BLaER1 treated with 17β-estradiol and CSF1 and Interleukin-3, amounts not matched to agents 10 nM and 100 nM (cell line): ENCODE data around the gene CX3CR1.
"Not testable (repeated sequence)": the region's sequence is repeated elsewhere in the genome, so short reads cannot be mapped to it uniquely, and the experiment has no call there.

ENCODE experiments used
- H3K27ac ChIP-seq, 11 experiments: shearing (Covaris generic); formaldehyde crosslinking; 2 replicates each; pipeline ENCODE4 v1.8.1; 2022
- H3K27me3 ChIP-seq, 11 experiments: shearing (Covaris generic); formaldehyde crosslinking; 2 replicates each; pipeline ENCODE4 v1.8.1; 2022
- H3K36me3 ChIP-seq, 11 experiments: shearing (Covaris generic); formaldehyde crosslinking; 2 replicates each; pipeline ENCODE4 v1.8.1; 2022
- H3K4me1 ChIP-seq, 10 experiments: shearing (Covaris generic); formaldehyde crosslinking; 2 replicates each; pipeline ENCODE4 v1.8.1; 2022
- H3K4me2 ChIP-seq, 11 experiments: shearing (Covaris generic); formaldehyde crosslinking; 2 replicates each; pipeline ENCODE4 v1.8.1; 2022
- H3K4me3 ChIP-seq, 10 experiments: shearing (Covaris generic); formaldehyde crosslinking; 2 replicates each; pipeline ENCODE4 v1.8.1; 2022
- H3K9ac ChIP-seq, 11 experiments: shearing (Covaris generic); formaldehyde crosslinking; 2 replicates each; pipeline ENCODE4 v1.8.1; 2022
- H3K9me3 ChIP-seq, 11 experiments: shearing (Covaris generic); formaldehyde crosslinking; replicated peaks in 1 of 11; 2 replicates each; pipeline ENCODE4 v1.8.1; 2022
- H4K20me1 ChIP-seq, 11 experiments: shearing (Covaris generic); formaldehyde crosslinking; 2 replicates each; pipeline ENCODE4 v1.8.1; 2022
- Cebpa-rat ChIP-seq, 11 experiments: shearing (Covaris generic); IDR thresholded peaks; 2 replicates each; pipeline ENCODE4 v1.8.1; 2022

Gene CX3CR1

GRCh38 chr3:39234651-39235050, 45.2 kb downstream of the CX3CR1 start:
- Histone ChIP-seq H3K4me2 (peak overlapping the region in 4 of 11 experiments; percentile 3 to 84 (median 74); a peak in 8 of 22 replicates), H3K9me3 (0 out of 22 replicates have a peak, but pooled peaks cover 0 to 4% (median 0%) of the 10 kb centered on the region in 11 experiments), H3K27ac (peak overlapping the region in 1 of 11 experiments; percentile 32; a peak in 2 of 22 replicates), H3K9ac (no peak overlapping the region), H3K27me3 (no peaks in the 10 kb centered on the region), H3K4me1 (peaks cover 0 to 56% (median 5%) of the 10 kb centered on the region in 10 experiments; a peak in 9 of 20 replicates), H3K36me3 (no peaks in the 10 kb centered on the region), H3K4me3 (no peak overlapping the region), H4K20me1 (no peaks in the 10 kb centered on the region)
- TF ChIP-seq Cebpa-rat (IDR thresholded peaks at IDR 0.05), result no peak

DNA sequence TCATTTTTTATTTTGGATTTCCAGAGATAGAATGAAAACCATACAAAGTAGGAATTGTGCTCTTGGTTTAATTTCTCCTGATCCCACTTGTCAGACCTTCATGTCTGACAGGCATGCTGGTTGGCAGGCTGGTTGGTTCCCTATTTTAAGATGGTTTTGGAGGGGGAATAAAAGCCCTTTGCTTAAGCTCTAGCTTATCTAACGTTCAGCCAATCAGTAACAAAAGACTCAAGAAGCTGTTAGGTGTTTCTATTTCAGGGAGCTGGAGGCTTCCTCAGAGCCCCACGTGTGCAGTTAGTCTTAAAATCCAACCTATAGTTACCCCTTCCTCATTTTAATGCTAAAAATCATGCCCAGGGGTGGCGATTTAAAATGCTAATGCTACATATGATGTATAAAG, 47.0 kb downstream of the CX3CR1 start:
- Histone ChIP-seq H3K36me3 (no peaks in the 10 kb centered on the region), H3K4me1 (peaks cover 0 to 44% (median 5%) of the 10 kb centered on the region in 10 experiments; a peak in 9 of 20 replicates), H3K9me3 (0 out of 22 replicates have a peak, but pooled peaks cover 0 to 4% (median 0%) of the 10 kb centered on the region in 11 experiments), H3K9ac (no peak overlapping the region), H3K27ac (no peak overlapping the region), H3K27me3 (no peaks in the 10 kb centered on the region), H3K4me3 (no peak overlapping the region), H3K4me2 (peak overlapping the region in 6 of 11 experiments; percentile 3 to 75 (median 28); a peak in 6 of 22 replicates), H4K20me1 (no peaks in the 10 kb centered on the region)
- TF ChIP-seq Cebpa-rat (IDR thresholded peaks at IDR 0.05), result no peak

GRCh38 chr3:39230453-39230852, 49.4 kb downstream of the CX3CR1 start:
- Histone ChIP-seq H3K4me2 (no peak overlapping the region), H3K9ac (no peak overlapping the region), H3K4me3 (no peak overlapping the region), H3K36me3 (no peaks in the 10 kb centered on the region), H3K27ac (no peak overlapping the region), H3K4me1 (peaks cover 6 to 51% (median 18%) of the 10 kb centered on the region in 10 experiments; a peak in 18 of 20 replicates), H3K27me3 (no peaks in the 10 kb centered on the region), H4K20me1 (no peaks in the 10 kb centered on the region), H3K9me3 (0 out of 22 replicates have a peak, but pooled peaks cover 0 to 4% (median 0%) of the 10 kb centered on the region in 11 experiments)
- no peak for TF ChIP-seq Cebpa-rat (IDR thresholded peaks at IDR 0.05)

DNA sequence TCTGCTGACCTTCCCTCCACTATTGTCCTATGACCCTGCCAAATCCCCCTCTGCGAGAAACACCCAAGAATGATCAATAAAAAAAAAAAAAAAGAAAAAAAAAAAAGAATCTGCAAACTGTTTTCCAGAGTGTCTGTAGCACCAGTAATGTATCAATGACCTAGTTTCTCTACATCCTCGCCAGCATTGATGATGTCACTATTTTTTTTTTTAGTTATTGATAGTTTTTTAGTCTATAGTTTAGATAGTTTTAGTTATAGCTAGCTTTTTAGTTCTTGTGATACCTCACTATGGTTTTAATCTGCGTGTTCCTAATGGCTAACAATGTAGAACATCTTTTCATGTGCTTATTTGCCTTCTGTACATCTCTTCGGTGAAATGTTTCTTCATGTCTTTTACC, 51.3 kb downstream of the CX3CR1 start:
- H3K9me3 ChIP-seq, result 0 out of 22 replicates have a peak, but pooled peaks cover 0 to 4% (median 0%) of the 10 kb centered on the region in 11 experiments
- no peak overlapping the region for H3K27ac ChIP-seq
- TF ChIP-seq Cebpa-rat (IDR thresholded peaks at IDR 0.05), result no peak
- no peak overlapping the region for H3K4me2 ChIP-seq
- no peaks in the 10 kb centered on the region for H3K27me3 ChIP-seq
- no peak overlapping the region for H3K9ac ChIP-seq
- peaks cover 7 to 49% (median 26%) of the 10 kb centered on the region in 10 experiments; a peak in 18 of 20 replicates for H3K4me1 ChIP-seq
- H3K36me3 ChIP-seq, result no peaks in the 10 kb centered on the region
- H4K20me1 ChIP-seq, result no peaks in the 10 kb centered on the region
- H3K4me3 ChIP-seq, result no peak overlapping the region

- H3K9ac ChIP-seq, H4K20me1 ChIP-seq, H3K9me3 ChIP-seq, H3K27me3 ChIP-seq, H3K36me3 ChIP-seq, H3K4me3 ChIP-seq, H3K4me2 ChIP-seq, H3K27ac ChIP-seq: not testable (repeated sequence)
- peaks cover 7 to 40% (median 22%) of the 10 kb centered on the region in 10 experiments; a peak in 18 of 20 replicates for H3K4me1 ChIP-seq
These were observed 52.2 kb downstream of the CX3CR1 start for GRCh38 chr3:39227596-39227995.

- no peaks in the 10 kb centered on the region for H3K36me3 ChIP-seq
- H3K4me3 ChIP-seq, result no peak overlapping the region
- no peak for TF ChIP-seq Cebpa-rat (IDR thresholded peaks at IDR 0.05)
- no peaks in the 10 kb centered on the region for H4K20me1 ChIP-seq
- H3K27ac ChIP-seq, result peak overlapping the region in 8 of 11 experiments; percentile 2 to 74 (median 54); a peak in 15 of 22 replicates
- H3K9me3 ChIP-seq, result 0 out of 22 replicates have a peak, but pooled peaks cover 0 to 4% (median 0%) of the 10 kb centered on the region in 11 experiments
- H3K27me3 ChIP-seq, result no peaks in the 10 kb centered on the region
- peaks cover 8 to 42% (median 23%) of the 10 kb centered on the region in 10 experiments; a peak in 18 of 20 replicates for H3K4me1 ChIP-seq
- peak overlapping the region; percentile 21 to 84 (median 66); a peak in 20 of 22 replicates for H3K4me2 ChIP-seq
- H3K9ac ChIP-seq, result peak overlapping the region in 6 of 11 experiments; percentile 9 to 57 (median 45); a peak in 9 of 22 replicates
These were observed 53.6 kb downstream of the CX3CR1 start for GRCh38 chr3:39226106-39226741.

- no peak overlapping the region for H3K4me3 ChIP-seq
- H3K27ac ChIP-seq, result no peak overlapping the region
- H4K20me1 ChIP-seq, result no peaks in the 10 kb centered on the region
- H3K9me3 ChIP-seq, result no peaks in the 10 kb centered on the region
- no peak overlapping the region for H3K9ac ChIP-seq
- H3K4me2 ChIP-seq, result peak overlapping the region in 3 of 11 experiments; percentile 74 to 84 (median 79); a peak in 6 of 22 replicates
- H3K36me3 ChIP-seq, result no peaks in the 10 kb centered on the region
- H3K27me3 ChIP-seq, result no peaks in the 10 kb centered on the region
- H3K4me1 ChIP-seq, result peaks cover 22 to 62% (median 40%) of the 10 kb centered on the region in 10 experiments
- TF ChIP-seq Cebpa-rat (IDR thresholded peaks at IDR 0.05), result no peak
These were observed 55.5 kb downstream of the CX3CR1 start for GRCh38 chr3:39224288-39224687.

GRCh38 chr3:39222939-39223338, 56.9 kb downstream of the CX3CR1 start:
- Histone ChIP-seq H3K9ac (no peak overlapping the region), H3K4me3 (no peak overlapping the region), H4K20me1 (no peaks in the 10 kb centered on the region), H3K4me2 (no peak overlapping the region), H3K9me3 (no peaks in the 10 kb centered on the region), H3K27me3 (no peaks in the 10 kb centered on the region), H3K27ac (no peak overlapping the region), H3K4me1 (peaks cover 22 to 74% (median 40%) of the 10 kb centered on the region in 10 experiments), H3K36me3 (no peaks in the 10 kb centered on the region)
- TF ChIP-seq Cebpa-rat (IDR thresholded peaks at IDR 0.05), result no peak

- Histone ChIP-seq H3K27me3 (no peaks in the 10 kb centered on the region), H3K27ac (no peak overlapping the region), H3K4me2 (0 out of 22 replicates have a peak overlapping the region, but pooled peaks of 1 of the 11 experiments have one; percentile 6), H3K9ac (no peak overlapping the region), H3K4me1 (peaks cover 22 to 78% (median 44%) of the 10 kb centered on the region in 10 experiments), H3K9me3 (no peaks in the 10 kb centered on the region), H3K36me3 (no peaks in the 10 kb centered on the region), H3K4me3 (no peak overlapping the region), H4K20me1 (no peaks in the 10 kb centered on the region)
- no peak for TF ChIP-seq Cebpa-rat (IDR thresholded peaks at IDR 0.05)
These were observed 57.4 kb downstream of the CX3CR1 start for GRCh38 chr3:39222462-39222861.
